ENCODE data around the gene ANAPC10.

ANAPC10 gene

GRCh38 chr4:145049241-145049640, 48.8 kb downstream of the ANAPC10 start:
- TF ChIP-seq CTCF (conservative IDR thresholded peaks at IDR 0.05) (no peak), ZFX (IDR thresholded peaks at IDR 0.05) (no peak)
- no peak overlapping the region for H3K27ac ChIP-seq

GRCh38 chr4:145048817-145049216, 49.2 kb downstream of the ANAPC10 start:
- no peak overlapping the region for H3K27ac ChIP-seq
- TF ChIP-seq CTCF (conservative IDR thresholded peaks at IDR 0.05) (no peak), ZFX (IDR thresholded peaks at IDR 0.05) (no peak)

- TF ChIP-seq ZFX (IDR thresholded peaks at IDR 0.05) (no peak), CTCF (conservative IDR thresholded peaks at IDR 0.05) (no peak)
- no peak overlapping the region for H3K27ac ChIP-seq
These were observed 50.8 kb downstream of the ANAPC10 start for GRCh38 chr4:145047151-145047550.

GRCh38 chr4:145045180-145045579, 52.8 kb downstream of the ANAPC10 start:
- no peak for TF ChIP-seq ZFX (IDR thresholded peaks at IDR 0.05)
- TF ChIP-seq CTCF (conservative IDR thresholded peaks at IDR 0.05) = no peak

GRCh38 chr4:145044341-145044740, 53.7 kb downstream of the ANAPC10 start:
- TF ChIP-seq CTCF (conservative IDR thresholded peaks at IDR 0.05) = no peak
- no peak for TF ChIP-seq ZFX (IDR thresholded peaks at IDR 0.05)
- H3K27ac ChIP-seq = no peak overlapping the region

More at GRCh38 chr4:145045180-145045579, 52.8 kb downstream of the ANAPC10 start:
- no peak overlapping the region for H3K27ac ChIP-seq

- H3K27ac ChIP-seq = no peak overlapping the region
- TF ChIP-seq CTCF (conservative IDR thresholded peaks at IDR 0.05) (no peak), ZFX (IDR thresholded peaks at IDR 0.05) (no peak)
These were observed 54.7 kb downstream of the ANAPC10 start for GRCh38 chr4:145043306-145043705.

- TF ChIP-seq ZFX (IDR thresholded peaks at IDR 0.05) (no peak), CTCF (conservative IDR thresholded peaks at IDR 0.05) (no peak)
- no peak overlapping the region for H3K27ac ChIP-seq
These were observed 55.3 kb downstream of the ANAPC10 start for GRCh38 chr4:145042601-145043285.
